ENCODE data around the gene GLYR1.

Gene GLYR1

DNA sequence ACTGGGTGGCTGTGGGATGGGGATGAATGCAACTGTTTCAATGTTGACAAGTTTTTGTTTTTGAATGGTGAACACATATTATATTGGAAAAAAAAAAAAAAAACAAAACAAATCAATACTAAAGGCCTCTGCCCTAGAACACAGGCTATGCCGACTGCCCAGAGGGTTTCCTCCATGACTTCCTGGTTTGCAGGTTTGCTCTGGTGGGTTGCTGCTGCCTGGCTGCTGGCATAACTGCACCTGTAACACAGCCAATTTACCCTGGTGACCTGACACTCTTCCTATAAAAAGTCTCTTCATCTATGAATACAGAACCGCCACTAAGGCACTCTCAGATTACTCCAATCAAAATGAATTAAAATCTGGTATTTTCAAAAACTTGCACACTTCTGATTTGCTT lies 10.4 kb downstream of the GLYR1 start:
- TF ChIP-seq TCF12 (IDR thresholded peaks at IDR 0.05; ENCODE audit: low read depth) = no peak
- no peak for TF ChIP-seq TEAD4 (IDR thresholded peaks at IDR 0.05)
- no peak for TF ChIP-seq REST (IDR thresholded peaks at IDR 0.05; ENCODE audit: low read depth)
- TF ChIP-seq NFIC (IDR thresholded peaks at IDR 0.05) = no peak
- TF ChIP-seq, protein P1, sequence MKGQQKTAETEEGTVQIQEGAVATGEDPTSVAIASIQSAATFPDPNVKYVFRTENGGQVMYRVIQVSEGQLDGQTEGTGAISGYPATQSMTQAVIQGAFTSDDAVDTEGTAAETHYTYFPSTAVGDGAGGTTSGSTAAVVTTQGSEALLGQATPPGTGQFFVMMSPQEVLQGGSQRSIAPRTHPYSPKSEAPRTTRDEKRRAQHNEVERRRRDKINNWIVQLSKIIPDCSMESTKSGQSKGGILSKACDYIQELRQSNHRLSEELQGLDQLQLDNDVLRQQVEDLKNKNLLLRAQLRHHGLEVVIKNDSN (IDR thresholded peaks at IDR 0.05) = no peak

- no peak for TF ChIP-seq CREB1 (IDR thresholded peaks at IDR 0.05; ENCODE audit: low read depth)
- no peak for TF ChIP-seq TCF12 (IDR thresholded peaks at IDR 0.05; ENCODE audit: low read depth)
- TF ChIP-seq, protein P2, sequence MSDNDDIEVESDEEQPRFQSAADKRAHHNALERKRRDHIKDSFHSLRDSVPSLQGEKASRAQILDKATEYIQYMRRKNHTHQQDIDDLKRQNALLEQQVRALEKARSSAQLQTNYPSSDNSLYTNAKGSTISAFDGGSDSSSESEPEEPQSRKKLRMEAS (IDR thresholded peaks at IDR 0.05) = no peak
- no peak for TF ChIP-seq YY1 (IDR thresholded peaks at IDR 0.05; ENCODE audit: low read depth)
- TF ChIP-seq, protein P1 (IDR thresholded peaks at IDR 0.05) = no peak
- TF ChIP-seq TEAD4 (IDR thresholded peaks at IDR 0.05) = no peak
- TF ChIP-seq ZBTB7A (IDR thresholded peaks at IDR 0.05; ENCODE audit: low read depth) = no peak
- no peak for TF ChIP-seq EGR1 (IDR thresholded peaks at IDR 0.05)
- no peak for TF ChIP-seq NFIC (IDR thresholded peaks at IDR 0.05)
- no peak for TF ChIP-seq REST (IDR thresholded peaks at IDR 0.05; ENCODE audit: low read depth)
- TF ChIP-seq CEBPB (IDR thresholded peaks at IDR 0.05) = no peak
These were observed 13.5 kb downstream of the GLYR1 start for GRCh38 chr16:4833584-4833983.

GRCh38 chr16:4832698-4833343 lies 14.3 kb downstream of the GLYR1 start:
- TF ChIP-seq REST (IDR thresholded peaks at IDR 0.05; ENCODE audit: low read depth) = no peak
- TF ChIP-seq, protein P2 (IDR thresholded peaks at IDR 0.05) = no peak
- TF ChIP-seq CEBPB (IDR thresholded peaks at IDR 0.05) = no peak
- TF ChIP-seq NFIC (IDR thresholded peaks at IDR 0.05) = no peak
- no peak for TF ChIP-seq TEAD4 (IDR thresholded peaks at IDR 0.05)
- no peak for TF ChIP-seq EGR1 (IDR thresholded peaks at IDR 0.05)
- TF ChIP-seq RAD21 (IDR thresholded peaks at IDR 0.05; ENCODE audit: low read depth) = no peak
- no peak for TF ChIP-seq ZBTB7A (IDR thresholded peaks at IDR 0.05; ENCODE audit: low read depth)
- no peak for TF ChIP-seq TCF12 (IDR thresholded peaks at IDR 0.05; ENCODE audit: low read depth)
- no peak for TF ChIP-seq FOXM1 (IDR thresholded peaks at IDR 0.05; ENCODE audit: borderline replicate concordance, low read depth)
- no peak for TF ChIP-seq CREB1 (IDR thresholded peaks at IDR 0.05; ENCODE audit: low read depth)

- TF ChIP-seq CEBPB (IDR thresholded peaks at IDR 0.05) = no peak
- TF ChIP-seq, protein P2 (IDR thresholded peaks at IDR 0.05) = no peak
- TF ChIP-seq ZBTB7A (IDR thresholded peaks at IDR 0.05; ENCODE audit: low read depth) = no peak
- TF ChIP-seq EGR1 (IDR thresholded peaks at IDR 0.05) = no peak
- no peak for TF ChIP-seq REST (IDR thresholded peaks at IDR 0.05; ENCODE audit: low read depth)
- TF ChIP-seq YY1 (IDR thresholded peaks at IDR 0.05; ENCODE audit: low read depth) = no peak
- TF ChIP-seq FOXM1 (IDR thresholded peaks at IDR 0.05; ENCODE audit: borderline replicate concordance, low read depth) = no peak
- TF ChIP-seq TAF1 (IDR thresholded peaks at IDR 0.05; ENCODE audit: low read depth) = no peak
- TF ChIP-seq EP300 (IDR thresholded peaks at IDR 0.05; ENCODE audit: borderline replicate concordance) = no peak
- no peak for TF ChIP-seq TCF12 (IDR thresholded peaks at IDR 0.05; ENCODE audit: low read depth)
- TF ChIP-seq, protein P1 (IDR thresholded peaks at IDR 0.05) = no peak
These were observed 15.5 kb downstream of the GLYR1 start for GRCh38 chr16:4831616-4832015.

Measured in Ishikawa (cell line).